GM18505 (cell line): ENCODE results near the gene ELANE.

Experiments used
- ATAC-seq: cut with Tn5 transposase; IDR thresholded peaks from one replicate; pipeline ENCODE4 v1.9.1; 2021; ENCODE audit not compliant: unreplicated experiment
- POLR2A ChIP-seq: IDR thresholded peaks from 4 replicates; pipeline ENCODE4 v1.6.1; 2011; ENCODE audit warnings: borderline replicate concordance; ENCODE audit not compliant: insufficient read depth, insufficient read length; ENCODE audit errors: extremely low read depth

Gene ELANE

GRCh38 chr19:852136-853013 lies at the start of gene ELANE:
Gene ELANE (plus strand): TSS chr19:852303. CDS start chr19:852329, 26 bp downstream.
- no peak for ATAC-seq
- TF ChIP-seq POLR2A, result no peak

- no peak for ATAC-seq
- no peak for TF ChIP-seq POLR2A
These were observed 49.5 kb upstream of the ELANE start for GRCh38 chr19:802498-803098.

- TF ChIP-seq POLR2A, result no peak
- no peak for ATAC-seq
These were observed 49.0 kb upstream of the ELANE start for GRCh38 chr19:803099-803561.

- TF ChIP-seq POLR2A, result no peak
- no peak for ATAC-seq
These were observed 48.3 kb upstream of the ELANE start for GRCh38 chr19:803686-804418.

- TF ChIP-seq POLR2A, result no peak
- no peak for ATAC-seq
These were observed 47.5 kb upstream of the ELANE start for GRCh38 chr19:804419-805165.

DNA sequence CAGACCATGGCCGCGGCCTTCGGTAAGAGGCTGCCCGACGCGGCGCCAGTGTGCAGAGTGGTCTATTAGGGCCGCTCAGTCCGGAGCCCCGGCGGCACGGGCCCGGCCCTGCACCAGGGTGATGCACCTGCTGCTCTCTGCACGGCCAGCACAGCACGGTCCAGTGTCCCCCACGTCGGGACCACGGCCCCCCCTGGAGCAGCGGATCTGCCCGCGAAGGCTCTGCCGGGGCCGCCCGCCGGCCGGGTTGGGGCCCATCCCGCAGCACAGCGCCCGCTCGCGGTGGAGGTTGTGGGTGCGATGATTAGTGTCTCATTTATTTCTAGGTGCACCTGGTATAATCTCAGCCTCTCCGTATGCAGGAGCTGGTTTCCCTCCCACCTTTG lies 46.9 kb upstream of the ELANE start:
- no peak for ATAC-seq
- no peak for TF ChIP-seq POLR2A

DNA sequence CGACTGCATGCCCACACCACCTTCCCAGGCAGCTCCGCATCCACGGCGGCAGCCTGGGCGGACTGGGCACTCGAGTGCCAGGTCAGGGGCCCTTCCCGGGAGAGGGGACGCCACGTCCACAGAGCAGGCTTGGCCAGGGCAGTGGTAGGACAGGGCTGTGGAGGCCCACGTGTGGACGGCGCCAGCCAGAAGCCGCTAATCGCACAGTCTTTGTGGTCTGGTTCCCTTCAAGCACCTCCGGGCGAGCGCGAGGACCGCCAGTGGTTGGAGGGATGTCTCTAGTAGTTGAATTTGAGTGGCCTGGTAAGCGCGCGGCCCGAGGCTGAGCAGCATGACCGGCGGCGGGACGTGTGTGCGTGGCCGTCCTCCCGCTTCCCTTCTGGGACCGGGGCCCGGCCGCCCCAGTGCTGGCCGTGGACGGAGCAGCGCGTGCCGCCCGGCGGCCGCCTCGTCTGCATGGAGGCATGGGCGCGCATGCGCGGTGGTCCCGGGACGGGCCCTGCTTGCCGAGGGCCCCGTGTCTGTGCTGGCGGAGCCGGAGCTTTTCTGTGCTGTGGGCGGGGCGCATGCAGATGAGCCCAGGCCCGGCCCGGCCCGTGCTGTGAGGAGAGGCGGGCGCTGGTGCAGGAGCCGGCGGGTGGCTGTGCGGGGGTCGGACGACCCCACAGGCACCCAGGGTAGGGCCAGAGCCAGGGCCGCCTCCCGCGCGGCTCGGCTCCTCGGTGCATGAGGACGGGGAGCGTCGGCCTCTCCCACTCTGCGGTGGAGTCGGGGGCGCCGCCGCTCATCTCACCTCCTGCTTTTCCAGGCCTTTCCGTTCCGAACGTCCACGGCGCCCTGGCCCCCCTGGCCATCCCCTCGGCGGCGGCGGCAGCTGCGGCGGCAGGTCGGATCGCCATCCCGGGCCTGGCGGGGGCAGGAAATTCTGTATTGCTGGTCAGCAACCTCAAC lies 46.2 kb upstream of the ELANE start:
- no peak for ATAC-seq
- no peak for TF ChIP-seq POLR2A

- ATAC-seq, result no peak
These were observed 45.2 kb upstream of the ELANE start for GRCh38 chr19:806815-807421.

GRCh38 chr19:807627-808422 lies 44.3 kb upstream of the ELANE start:
- TF ChIP-seq POLR2A, result no peak

More at GRCh38 chr19:806815-807421, 45.2 kb upstream of the ELANE start:
- no peak for TF ChIP-seq POLR2A

GRCh38 chr19:808423-808775 lies 43.7 kb upstream of the ELANE start:
- TF ChIP-seq POLR2A, result no peak
- ATAC-seq, result no peak

More at GRCh38 chr19:807627-808422, 44.3 kb upstream of the ELANE start:
- no peak for ATAC-seq
